Activated naive CD4-positive, alpha-beta T cell treated with anti-CD3 and anti-CD28 coated beads, Interleukin-2, amount 10 ng/mL, durations not matched to agents 5 hours and 36 hours (primary cell): Measurements from ENCODE around the gene GORASP1. TPM values are rescaled to one million over a fixed set of nuclear protein-coding genes. Genes with fewer than 3 reads are reported as not detected.

Experiments
- microRNA-seq: library from miRNA; unstranded; fragments of <30 nt; microRNA quantifications from one replicate; pipeline ENCODE4 v1.2.0, GENCODE V29; 2022; ENCODE audit warnings: borderline microRNAs expressed, borderline replicate concordance
- total RNA-seq, 2 experiments: library from RNA; stranded (reverse); gene quantifications; one replicate each; pipeline ENCODE4 v1.2.3, GENCODE V29; 2021

The GORASP1 gene
- 10 to 100 TPM; 34.8 to 37.1 TPM for total RNA-seq

GRCh38 chr3:39107388-39108199 lies at the start of gene GORASP1, which contains the start of gene TTC21A:
GORASP1 (minus strand) TSS chr3:39107627; CDS start chr3:39107541, 86 bp downstream.
TTC21A (plus strand) TSS chr3:39107680; CDS start chr3:39107838, 158 bp downstream.

GRCh38 chr3:39051649-39052561 lies 55.5 kb downstream of the GORASP1 start, which contains the start of the genes SCN11A and WDR48:
SCN11A (minus strand) TSS chr3:39051944; CDS start chr3:38950362, 101,582 bp downstream.
WDR48 (plus strand) TSS chr3:39052016; CDS start chr3:39052026, 10 bp downstream.

Small RNA genes lying within 50 kb of the gene (microRNA-seq; reads per million reads assigned to microRNA genes)
- not detected for gene MIR6822

Other genes with a start within 250 kb of the GORASP1 start
- under 1 TPM in 1 of 2 experiments, not detected in 1; 0.03 TPM for gene SCN11A, start 55.7 kb downstream of the GORASP1 start, total RNA-seq
- gene WDR48, start 55.6 kb downstream of the GORASP1 start, total RNA-seq, result 10 to 100 TPM; 37.0 to 37.5 TPM
- gene TTC21A, start 53 bp upstream of the GORASP1 start, total RNA-seq, result 1 to 10 TPM; 2.2 to 2.7 TPM
- 10 to 100 TPM; 19.9 to 21.5 TPM for gene CSRNP1, start 46.0 kb upstream of the GORASP1 start, total RNA-seq
- gene XIRP1, start 85.0 kb upstream of the GORASP1 start, total RNA-seq, result not detected
- under 1 TPM; 0.83 to 0.89 TPM for gene CX3CR1, start 172.4 kb upstream of the GORASP1 start, total RNA-seq
- gene CCR8, start 222.1 kb upstream of the GORASP1 start, total RNA-seq, result under 1 TPM; 0.36 to 0.76 TPM